ENCODE results near the gene IFNA5.

Gene IFNA5

GRCh38 chr9:21286099-21286498 is 19.0 kb downstream of the IFNA5 start:
- H3K27me3 ChIP-seq (ENCODE audit: control insufficient read depth, insufficient read depth, low read length) = no peaks in the 10 kb centered on the region
- H3K4me3 ChIP-seq (ENCODE audit: low read length) = no peak overlapping the region
- H3K9ac ChIP-seq (ENCODE audit: low read length) = no peak overlapping the region
- H3K36me3 ChIP-seq (ENCODE audit: control insufficient read depth, insufficient read depth, low read length) = no peaks in the 10 kb centered on the region
- no peaks in the 10 kb centered on the region for H3K4me1 ChIP-seq (ENCODE audit: control insufficient read depth, insufficient read depth, low read length)
- no peak overlapping the region for H3K27ac ChIP-seq (ENCODE audit: low read depth, low read length)

GRCh38 chr9:21281275-21281674 is 23.8 kb downstream of the IFNA5 start:
- Histone ChIP-seq H3K4me3 (ENCODE audit: low read length) (no peak overlapping the region), H3K4me1 (ENCODE audit: control insufficient read depth, insufficient read depth, low read length) (no peaks in the 10 kb centered on the region), H3K36me3 (ENCODE audit: control insufficient read depth, insufficient read depth, low read length) (no peaks in the 10 kb centered on the region), H3K27me3 (ENCODE audit: control insufficient read depth, insufficient read depth, low read length) (no peaks in the 10 kb centered on the region), H3K9ac (ENCODE audit: low read length) (no peak overlapping the region), H3K27ac (ENCODE audit: low read depth, low read length) (no peak overlapping the region)

- H3K9ac ChIP-seq (ENCODE audit: low read length) = no peak overlapping the region
- no peak overlapping the region for H3K27ac ChIP-seq (ENCODE audit: low read depth, low read length)
- no peak overlapping the region for H3K4me3 ChIP-seq (ENCODE audit: low read length)
- H3K36me3 ChIP-seq (ENCODE audit: control insufficient read depth, insufficient read depth, low read length) = no peaks in the 10 kb centered on the region
- no peaks in the 10 kb centered on the region for H3K4me1 ChIP-seq (ENCODE audit: control insufficient read depth, insufficient read depth, low read length)
- H3K27me3 ChIP-seq (ENCODE audit: control insufficient read depth, insufficient read depth, low read length) = no peaks in the 10 kb centered on the region
Measured at GRCh38 chr9:21268347-21268657, 36.8 kb downstream of the IFNA5 start.

- Histone ChIP-seq H3K36me3 (ENCODE audit: control insufficient read depth, insufficient read depth, low read length) (no peaks in the 10 kb centered on the region), H3K27ac (ENCODE audit: low read depth, low read length) (peak overlapping the region; percentile 12), H3K9ac (ENCODE audit: low read length) (no peak overlapping the region), H3K4me1 (ENCODE audit: control insufficient read depth, insufficient read depth, low read length) (no peaks in the 10 kb centered on the region), H3K27me3 (ENCODE audit: control insufficient read depth, insufficient read depth, low read length) (no peaks in the 10 kb centered on the region), H3K4me3 (ENCODE audit: low read length) (no peak overlapping the region)
Measured at GRCh38 chr9:21267485-21268346, 37.4 kb downstream of the IFNA5 start.

- no peak overlapping the region for H3K4me3 ChIP-seq (ENCODE audit: low read length)
- no peak overlapping the region for H3K27ac ChIP-seq (ENCODE audit: low read depth, low read length)
- H3K4me1 ChIP-seq (ENCODE audit: control insufficient read depth, insufficient read depth, low read length) = no peaks in the 10 kb centered on the region
- no peaks in the 10 kb centered on the region for H3K27me3 ChIP-seq (ENCODE audit: control insufficient read depth, insufficient read depth, low read length)
- H3K9ac ChIP-seq (ENCODE audit: low read length) = no peak overlapping the region
- H3K36me3 ChIP-seq (ENCODE audit: control insufficient read depth, insufficient read depth, low read length) = no peaks in the 10 kb centered on the region
Measured at GRCh38 chr9:21266733-21267484, 38.2 kb downstream of the IFNA5 start.

GRCh38 chr9:21265421-21266189 is 39.5 kb downstream of the IFNA5 start:
- H3K4me3 ChIP-seq (ENCODE audit: low read length) = no peak overlapping the region
- H3K27ac ChIP-seq (ENCODE audit: low read depth, low read length) = no peak overlapping the region
- no peaks in the 10 kb centered on the region for H3K27me3 ChIP-seq (ENCODE audit: control insufficient read depth, insufficient read depth, low read length)
- H3K9ac ChIP-seq (ENCODE audit: low read length) = no peak overlapping the region
- no peaks in the 10 kb centered on the region for H3K4me1 ChIP-seq (ENCODE audit: control insufficient read depth, insufficient read depth, low read length)
- no peaks in the 10 kb centered on the region for H3K36me3 ChIP-seq (ENCODE audit: control insufficient read depth, insufficient read depth, low read length)

- Histone ChIP-seq H3K27ac (ENCODE audit: low read depth, low read length) (no peak overlapping the region), H3K4me1 (ENCODE audit: control insufficient read depth, insufficient read depth, low read length) (no peaks in the 10 kb centered on the region), H3K9ac (ENCODE audit: low read length) (no peak overlapping the region), H3K27me3 (ENCODE audit: control insufficient read depth, insufficient read depth, low read length) (no peaks in the 10 kb centered on the region), H3K36me3 (ENCODE audit: control insufficient read depth, insufficient read depth, low read length) (no peaks in the 10 kb centered on the region), H3K4me3 (ENCODE audit: low read length) (no peak overlapping the region)
Measured at GRCh38 chr9:21255538-21256212, 49.4 kb downstream of the IFNA5 start.

Measured in rectal smooth muscle tissue (tissue), 1 donor.